Colonic mucosa (tissue), 4 donors: ENCODE results near the gene ATP2B3. TPM values are rescaled to one million over a fixed set of nuclear protein-coding genes. Genes with fewer than 3 reads are reported as not detected.

Experiments used
- DNase-seq: peaks from one replicate; pipeline ENCODE4 v3.0.0-alpha.2; 2020
- H3K27ac ChIP-seq: fragments of 200-600 bp; one replicate; pipeline ENCODE4 v1.8.0; 2021
- H3K27me3 ChIP-seq: fragments of 200-600 bp; one replicate; pipeline ENCODE4 v1.8.0; 2021
- H3K36me3 ChIP-seq: fragments of 200-600 bp; one replicate; pipeline ENCODE4 v1.8.0; 2021
- H3K4me1 ChIP-seq: fragments of 200-600 bp; one replicate; pipeline ENCODE4 v1.8.0; 2021; ENCODE audit warnings: mild to moderate bottlenecking
- H3K4me3 ChIP-seq: fragments of 200-600 bp; one replicate; pipeline ENCODE4 v1.8.0; 2021
- H3K9ac ChIP-seq, 2 donors: one replicate each; pipeline ENCODE4 v1.7.0; 2013; ENCODE audit warnings: control low read depth in 2 of 2, low read depth in 2 of 2, low read length in 2 of 2
- H3K9me3 ChIP-seq: fragments of 200-600 bp; one replicate; pipeline ENCODE4 v1.8.0; 2021
- intact Hi-C: fragments of 100-400 bp; cut with DNase I; formaldehyde crosslinking; loops from one replicate; pipeline ENCODE4 v1.14.1; 2022
- total RNA-seq, 2 donors: library from RNA; stranded (reverse); fragmentation: NEBNext Ultra II Directional in 1 of 2; extraction: Animal tissue kit (Norgen Biotek cat#: 25700) in 1 of 2; gene quantifications; one replicate each; pipeline ENCODE4 v1.2.1, GENCODE V29; 2021
- TF ChIP-seq, protein P1 (sequence below): fragments of 200-600 bp; IDR thresholded peaks from one replicate; pipeline ENCODE4 v1.8.0; 2022; ENCODE audit warnings: antibody characterized with exemption, mild to moderate bottlenecking
- donor health status: healthy.
- donor health status: DM: no; HTN: no; CAD: no.
- donor health status: DM: no; HTN: no; CAD: no.

The ATP2B3 gene
- total RNA-seq, 2 donors from 2014 or later, result 0.24 TPM; not detected in 1

DNA sequence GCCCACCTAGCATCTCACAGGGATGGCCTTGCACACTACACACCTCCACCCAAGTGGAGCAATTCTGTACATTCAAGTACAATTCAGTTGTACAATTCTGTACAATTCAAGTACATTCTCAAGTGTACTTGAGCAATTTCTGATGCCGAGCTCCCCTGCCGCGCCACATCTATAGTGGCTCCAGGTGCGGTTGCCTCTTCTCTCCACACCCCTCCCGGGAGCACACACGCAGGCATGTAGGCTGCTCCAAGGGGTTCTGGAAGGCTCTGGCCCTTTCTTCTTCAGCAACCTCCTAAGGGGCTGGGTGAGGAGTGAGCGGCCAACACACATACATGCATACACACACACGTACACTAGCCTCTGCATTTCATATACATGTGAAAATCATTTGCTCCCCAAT lies 110.7 kb downstream of the ATP2B3 start:
- no peak overlapping the region for H3K27ac ChIP-seq
- no peaks in the 10 kb centered on the region for H3K4me1 ChIP-seq
- H3K9me3 ChIP-seq, result no peaks in the 10 kb centered on the region
- no peak overlapping the region for H3K9ac ChIP-seq
- peaks cover 4% of the 10 kb centered on the region for H3K27me3 ChIP-seq
- TF ChIP-seq, protein P1, sequence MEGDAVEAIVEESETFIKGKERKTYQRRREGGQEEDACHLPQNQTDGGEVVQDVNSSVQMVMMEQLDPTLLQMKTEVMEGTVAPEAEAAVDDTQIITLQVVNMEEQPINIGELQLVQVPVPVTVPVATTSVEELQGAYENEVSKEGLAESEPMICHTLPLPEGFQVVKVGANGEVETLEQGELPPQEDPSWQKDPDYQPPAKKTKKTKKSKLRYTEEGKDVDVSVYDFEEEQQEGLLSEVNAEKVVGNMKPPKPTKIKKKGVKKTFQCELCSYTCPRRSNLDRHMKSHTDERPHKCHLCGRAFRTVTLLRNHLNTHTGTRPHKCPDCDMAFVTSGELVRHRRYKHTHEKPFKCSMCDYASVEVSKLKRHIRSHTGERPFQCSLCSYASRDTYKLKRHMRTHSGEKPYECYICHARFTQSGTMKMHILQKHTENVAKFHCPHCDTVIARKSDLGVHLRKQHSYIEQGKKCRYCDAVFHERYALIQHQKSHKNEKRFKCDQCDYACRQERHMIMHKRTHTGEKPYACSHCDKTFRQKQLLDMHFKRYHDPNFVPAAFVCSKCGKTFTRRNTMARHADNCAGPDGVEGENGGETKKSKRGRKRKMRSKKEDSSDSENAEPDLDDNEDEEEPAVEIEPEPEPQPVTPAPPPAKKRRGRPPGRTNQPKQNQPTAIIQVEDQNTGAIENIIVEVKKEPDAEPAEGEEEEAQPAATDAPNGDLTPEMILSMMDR, result no peak
- no peak overlapping the region for H3K4me3 ChIP-seq
- intact Hi-C loops, result no loop called here
- no peaks in the 10 kb centered on the region for H3K36me3 ChIP-seq
- DNase-seq, result no peak

DNA sequence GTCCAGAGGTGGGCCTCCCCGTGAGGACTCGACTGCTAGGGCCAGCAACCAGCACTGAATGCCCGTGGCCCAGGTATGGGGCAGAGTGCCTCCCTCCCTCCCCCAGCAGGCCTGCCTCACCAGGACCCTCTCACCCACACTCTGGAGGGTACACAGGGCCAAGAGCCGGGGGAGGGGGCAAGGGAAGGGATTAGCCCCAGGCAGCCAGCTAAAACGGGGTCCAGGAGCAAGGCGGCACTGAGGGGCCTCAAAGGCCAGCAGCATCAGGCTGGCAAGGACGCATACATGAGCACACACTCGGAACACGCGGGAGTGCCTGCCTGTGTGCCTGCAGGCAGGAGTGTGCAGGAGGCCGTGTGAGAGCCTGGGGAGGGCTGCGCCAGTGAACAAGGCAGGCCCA lies 111.2 kb downstream of the ATP2B3 start:
- Histone ChIP-seq H3K9me3 (no peaks in the 10 kb centered on the region), H3K4me1 (no peaks in the 10 kb centered on the region), H3K27ac (no peak overlapping the region), H3K4me3 (no peak overlapping the region), H3K36me3 (no peaks in the 10 kb centered on the region), H3K9ac (no peak overlapping the region), H3K27me3 (peaks cover 4% of the 10 kb centered on the region)
- no peak for DNase-seq
- TF ChIP-seq, protein P1, result no peak
- intact Hi-C loops, result no loop called here

DNA sequence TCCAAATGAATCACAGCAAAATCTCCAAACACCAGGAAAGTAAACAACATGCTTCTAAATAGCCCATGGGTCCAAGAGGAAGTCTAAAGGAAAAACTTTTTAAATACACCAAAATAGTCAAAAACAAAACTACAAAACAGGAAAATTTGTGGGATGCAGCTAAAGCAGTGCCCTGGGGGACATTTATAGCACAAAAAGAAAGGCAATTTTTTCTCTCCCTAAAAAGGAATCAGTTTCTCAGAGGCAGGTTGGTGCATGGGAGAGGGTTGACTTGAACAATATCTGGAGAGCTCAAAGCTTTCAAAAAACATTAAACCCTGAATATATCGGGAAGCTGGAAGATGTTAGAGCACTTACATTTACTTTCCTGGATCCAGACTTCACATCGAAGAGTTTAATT lies 113.9 kb downstream of the ATP2B3 start:
- no peak overlapping the region for H3K9ac ChIP-seq
- no peaks in the 10 kb centered on the region for H3K27me3 ChIP-seq
- no peak overlapping the region for H3K4me3 ChIP-seq
- intact Hi-C loops, result no loop called here
- H3K4me1 ChIP-seq, result no peaks in the 10 kb centered on the region
- DNase-seq, result no peak
- no peaks in the 10 kb centered on the region for H3K36me3 ChIP-seq
- TF ChIP-seq, protein P1, result no peak
- H3K27ac ChIP-seq, result no peak overlapping the region
- H3K9me3 ChIP-seq, result no peaks in the 10 kb centered on the region

DNA sequence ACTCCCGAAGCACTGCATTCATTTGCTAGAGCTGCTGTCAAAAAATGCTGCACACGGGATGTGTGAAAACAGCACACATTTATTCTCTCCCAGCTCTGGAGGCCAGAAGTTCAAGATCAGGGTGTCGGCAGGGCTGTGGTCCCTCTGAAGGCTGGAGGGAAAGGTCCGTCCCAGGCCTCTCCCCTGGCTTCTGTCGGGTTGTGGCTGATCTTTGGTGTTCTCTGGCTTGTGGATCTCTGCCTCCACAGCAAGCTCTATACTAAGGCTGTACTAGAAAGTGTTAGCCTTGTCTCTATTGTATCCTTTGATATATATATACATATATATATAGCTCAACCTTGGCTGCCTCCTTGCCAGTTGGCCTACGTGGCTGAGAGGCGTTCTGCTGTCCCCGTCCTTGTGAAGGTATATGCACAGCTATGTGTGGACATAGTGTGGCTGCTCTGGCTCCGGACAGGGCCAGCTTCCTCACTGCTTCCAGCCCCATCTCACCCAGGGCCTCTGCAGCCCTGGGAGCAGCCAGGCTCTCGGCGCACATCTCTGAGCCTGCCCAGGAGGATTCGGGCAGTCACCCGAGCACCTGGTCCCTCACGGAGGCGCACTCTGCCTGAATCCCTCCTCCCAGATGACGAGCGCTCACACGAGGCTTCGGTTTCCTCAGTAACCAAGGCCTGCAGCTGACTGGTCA lies 114.6 kb downstream of the ATP2B3 start:
- H3K9me3 ChIP-seq, result no peaks in the 10 kb centered on the region
- H3K9ac ChIP-seq, result no peak overlapping the region
- TF ChIP-seq, protein P1, result no peak
- no peak for DNase-seq
- intact Hi-C loops, result no loop called here
- no peaks in the 10 kb centered on the region for H3K27me3 ChIP-seq
- H3K27ac ChIP-seq, result no peak overlapping the region
- H3K4me1 ChIP-seq, result no peaks in the 10 kb centered on the region
- H3K36me3 ChIP-seq, result no peaks in the 10 kb centered on the region
- no peak overlapping the region for H3K4me3 ChIP-seq

Other genes starting within 250 kb of the ATP2B3 start
- gene PNMA6F, start 195.9 kb upstream of the ATP2B3 start, total RNA-seq, result not detected
- gene ZNF275, start 183.5 kb upstream of the ATP2B3 start, total RNA-seq, result 1 to 10 TPM; 5.4 to 5.8 TPM
- not detected for gene PNMA6E, start 116.3 kb upstream of the ATP2B3 start, total RNA-seq
- under 1 TPM; 0.10 to 0.29 TPM for gene ZFP92, start 106.2 kb upstream of the ATP2B3 start, total RNA-seq
- 1 to 10 TPM in 1 of 2 donors, not detected in 1; 1.2 TPM for gene TREX2, start 71.6 kb upstream of the ATP2B3 start, total RNA-seq
- 10 to 100 TPM; 18.9 to 47.8 TPM for gene HAUS7, start 47.1 kb upstream of the ATP2B3 start, total RNA-seq
- gene BGN, start 22.7 kb upstream of the ATP2B3 start, total RNA-seq, result 10 to 100 TPM in 1 of 2 donors, 1 to 10 TPM in 1; 6.0 to 11.4 TPM
- 10 to 100 TPM; 16.3 to 24.0 TPM for gene CCNQ, start 81.5 kb downstream of the ATP2B3 start, total RNA-seq
- under 1 TPM in 1 of 2 donors, not detected in 1; 0.49 TPM for gene DUSP9, start 129.6 kb downstream of the ATP2B3 start, total RNA-seq
- 10 to 100 TPM in 1 of 2 donors, 1 to 10 TPM in 1; 1.9 to 11.1 TPM for gene PNCK, start 156.2 kb downstream of the ATP2B3 start, total RNA-seq
- 100 to 1,000 TPM; 197 to 435 TPM for gene SLC6A8, start 170.3 kb downstream of the ATP2B3 start, total RNA-seq
- 100 to 1,000 TPM; 217 to 295 TPM for gene BCAP31, start 206.7 kb downstream of the ATP2B3 start, total RNA-seq
- 10 to 100 TPM; 12.7 to 16.8 TPM for gene ABCD1, start 207.2 kb downstream of the ATP2B3 start, total RNA-seq
- gene PLXNB3, start 246.6 kb downstream of the ATP2B3 start, total RNA-seq, result 1 to 10 TPM in 1 of 2 donors, under 1 TPM in 1; 0.57 to 3.7 TPM